Transverse colon (tissue), 4 donors: ENCODE results near the gene NXPE3.

Experiments
- POLR2AphosphoS5 ChIP-seq, 3 donors: sonication (generic); formaldehyde crosslinking; IDR thresholded peaks; one replicate each; pipeline ENCODE4 v1.6.1; 2016; ENCODE audit warnings: antibody characterized with exemption in 3 of 3
- TF ChIP-seq, protein P1 (sequence below), 5 experiments: fragments of 200-600 bp in 3 of 5; fragments of 450-650 bp in 2 of 5; sonication (generic) in 3 of 5; IDR thresholded peaks; 1 replicate in 2 of 5; 2 replicates in 3 of 5; pipeline ENCODE4 v1.5.1; 2016 to 2017; ENCODE audit warnings: antibody characterized with exemption in 5 of 5, inconsistent platforms in 3 of 5, mild to moderate bottlenecking in 2 of 5, moderate library complexity in 1 of 5

DNA sequence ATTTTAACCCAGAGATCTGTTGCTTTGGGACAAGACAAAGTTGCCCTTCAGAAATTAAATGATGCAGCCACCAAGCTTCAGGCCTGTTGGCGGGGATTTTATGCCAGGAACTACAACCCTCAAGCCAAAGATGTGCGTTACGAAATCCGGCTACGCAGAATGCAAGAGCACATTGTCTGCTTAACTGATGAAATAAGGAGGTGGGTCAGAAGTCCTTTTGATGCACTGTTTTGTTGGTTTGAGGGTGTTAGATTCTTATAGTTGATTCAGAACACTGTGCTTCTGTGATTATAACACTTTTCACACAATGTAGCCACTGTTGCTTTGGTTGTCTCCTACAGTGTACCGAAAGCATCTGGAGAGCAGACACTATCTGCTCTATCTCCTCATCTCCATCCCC lies 20.8 kb upstream of the NXPE3 start:
- no peak for TF ChIP-seq POLR2AphosphoS5 (IDR thresholded peaks at IDR 0.05)
- TF ChIP-seq, protein P1, sequence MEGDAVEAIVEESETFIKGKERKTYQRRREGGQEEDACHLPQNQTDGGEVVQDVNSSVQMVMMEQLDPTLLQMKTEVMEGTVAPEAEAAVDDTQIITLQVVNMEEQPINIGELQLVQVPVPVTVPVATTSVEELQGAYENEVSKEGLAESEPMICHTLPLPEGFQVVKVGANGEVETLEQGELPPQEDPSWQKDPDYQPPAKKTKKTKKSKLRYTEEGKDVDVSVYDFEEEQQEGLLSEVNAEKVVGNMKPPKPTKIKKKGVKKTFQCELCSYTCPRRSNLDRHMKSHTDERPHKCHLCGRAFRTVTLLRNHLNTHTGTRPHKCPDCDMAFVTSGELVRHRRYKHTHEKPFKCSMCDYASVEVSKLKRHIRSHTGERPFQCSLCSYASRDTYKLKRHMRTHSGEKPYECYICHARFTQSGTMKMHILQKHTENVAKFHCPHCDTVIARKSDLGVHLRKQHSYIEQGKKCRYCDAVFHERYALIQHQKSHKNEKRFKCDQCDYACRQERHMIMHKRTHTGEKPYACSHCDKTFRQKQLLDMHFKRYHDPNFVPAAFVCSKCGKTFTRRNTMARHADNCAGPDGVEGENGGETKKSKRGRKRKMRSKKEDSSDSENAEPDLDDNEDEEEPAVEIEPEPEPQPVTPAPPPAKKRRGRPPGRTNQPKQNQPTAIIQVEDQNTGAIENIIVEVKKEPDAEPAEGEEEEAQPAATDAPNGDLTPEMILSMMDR (IDR thresholded peaks at IDR 0.05): no peak
